Fibroblast of lung (primary cell): Measurements from ENCODE around the gene PRKCH.

Experiments used
- EZH2 ChIP-seq: IDR thresholded peaks from 2 replicates; pipeline ENCODE4 v1.5.1; 2012; ENCODE audit warnings: low read length, control low read depth, mild to moderate bottlenecking; ENCODE audit errors: missing control alignments
- TF ChIP-seq, protein P1 (sequence below), 2 donors: IDR thresholded peaks in 1 of 2; conservative IDR thresholded peaks in 1 of 2; 1 replicate in 1 of 2; 2 replicates in 1 of 2; pipeline ENCODE4 v1.5.1; 2011 to 2012; ENCODE audit warnings: low read length in 2 of 2, control low read depth in 1 of 2, inconsistent platforms in 1 of 2, low read depth in 1 of 2, mild to moderate bottlenecking in 1 of 2

DNA sequence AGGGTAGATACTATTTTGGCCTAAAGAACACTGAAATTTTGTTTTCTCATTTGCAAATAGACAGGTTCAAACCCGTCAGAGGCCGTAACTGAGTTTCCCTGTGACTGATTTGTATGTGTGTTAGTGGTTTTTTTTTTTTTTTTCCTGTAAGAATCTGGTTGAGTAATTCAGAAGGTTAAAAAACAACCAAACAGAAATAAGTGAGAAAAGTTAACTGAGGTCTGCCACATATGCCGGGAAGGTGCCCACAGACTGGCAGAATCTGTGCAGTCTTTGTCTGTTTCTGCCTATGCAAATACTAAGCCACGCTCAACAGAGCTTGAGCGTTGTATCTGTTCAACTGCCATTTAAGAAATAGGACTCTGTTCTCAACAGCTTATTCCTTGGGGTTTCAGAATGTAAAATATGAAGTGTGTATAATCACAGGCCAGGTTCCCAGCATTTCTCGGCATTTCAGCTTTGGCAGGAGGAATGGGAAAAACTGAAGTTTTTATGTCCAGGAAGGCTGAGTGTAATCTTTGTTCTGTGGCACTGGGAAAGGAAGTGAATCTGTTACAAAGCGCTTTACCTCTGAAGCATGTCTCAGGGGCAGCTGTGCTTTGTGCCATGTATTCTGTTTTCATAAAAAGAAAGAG is 181.9 kb downstream of the PRKCH start:
- TF ChIP-seq, protein P1, sequence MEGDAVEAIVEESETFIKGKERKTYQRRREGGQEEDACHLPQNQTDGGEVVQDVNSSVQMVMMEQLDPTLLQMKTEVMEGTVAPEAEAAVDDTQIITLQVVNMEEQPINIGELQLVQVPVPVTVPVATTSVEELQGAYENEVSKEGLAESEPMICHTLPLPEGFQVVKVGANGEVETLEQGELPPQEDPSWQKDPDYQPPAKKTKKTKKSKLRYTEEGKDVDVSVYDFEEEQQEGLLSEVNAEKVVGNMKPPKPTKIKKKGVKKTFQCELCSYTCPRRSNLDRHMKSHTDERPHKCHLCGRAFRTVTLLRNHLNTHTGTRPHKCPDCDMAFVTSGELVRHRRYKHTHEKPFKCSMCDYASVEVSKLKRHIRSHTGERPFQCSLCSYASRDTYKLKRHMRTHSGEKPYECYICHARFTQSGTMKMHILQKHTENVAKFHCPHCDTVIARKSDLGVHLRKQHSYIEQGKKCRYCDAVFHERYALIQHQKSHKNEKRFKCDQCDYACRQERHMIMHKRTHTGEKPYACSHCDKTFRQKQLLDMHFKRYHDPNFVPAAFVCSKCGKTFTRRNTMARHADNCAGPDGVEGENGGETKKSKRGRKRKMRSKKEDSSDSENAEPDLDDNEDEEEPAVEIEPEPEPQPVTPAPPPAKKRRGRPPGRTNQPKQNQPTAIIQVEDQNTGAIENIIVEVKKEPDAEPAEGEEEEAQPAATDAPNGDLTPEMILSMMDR (conservative IDR thresholded peaks at IDR 0.05 in 1 of 2, IDR thresholded peaks at IDR 0.05 in 1 of 2; ENCODE audit: low read depth in 1 of 2, low read length in 2 of 2), result no peak
- no peak for TF ChIP-seq EZH2
